A549 treated with CORT108297 at 1 μM for 4 hours (cell line): ENCODE data around the gene FRAT1. TPM values are rescaled to one million over a fixed set of nuclear protein-coding genes. Genes with fewer than 3 reads are reported as not detected.

Experiments
- total RNA-seq: library from RNA; stranded (reverse); fragments of 200-300 nt; extraction: Qiagen RNA extraction; gene quantifications from 5 replicates; pipeline ENCODE4 v1.2.3, GENCODE V29; 2022

FRAT1 gene
- 0.77 to 2.3 TPM (median 1.8 TPM) in 5 replicates for total RNA-seq

GRCh38 chr10:97318772-97319651 is at the start of gene FRAT1:
FRAT1 (plus strand) TSS chr10:97319271; CDS start chr10:97319454, 183 bp downstream.

GRCh38 chr10:97292097-97292861 is 26.8 kb upstream of the FRAT1 start, which contains the start of gene ARHGAP19:
ARHGAP19 (minus strand) TSS chr10:97292637; CDS start chr10:97292627, 10 bp downstream.

GRCh38 chr10:97334370-97335175 is 15.5 kb downstream of the FRAT1 start, which contains the start of gene FRAT2:
FRAT2 (minus strand) TSS chr10:97334729; CDS start chr10:97334572, 157 bp downstream.

Other genes starting within 250 kb of the FRAT1 start
- 0.02 to 0.13 TPM (median 0.05 TPM) in 5 replicates for gene SLIT1, start 133.3 kb upstream of the FRAT1 start, total RNA-seq
- gene ARHGAP19, start 26.6 kb upstream of the FRAT1 start, total RNA-seq, result 4.6 to 6.4 TPM (median 5.1 TPM) in 5 replicates
- gene FRAT2, start 15.5 kb downstream of the FRAT1 start, total RNA-seq, result 5.4 to 8.7 TPM (median 7.7 TPM) in 5 replicates
- 54.9 to 69.0 TPM (median 58.8 TPM) in 5 replicates for gene RRP12, start 82.1 kb downstream of the FRAT1 start, total RNA-seq
- 579 to 644 TPM (median 626 TPM) in 5 replicates for gene PGAM1, start 106.9 kb downstream of the FRAT1 start, total RNA-seq
- gene EXOSC1, start 126.7 kb downstream of the FRAT1 start, total RNA-seq, result 52.6 to 61.6 TPM (median 56.4 TPM) in 5 replicates
- gene ZDHHC16, start 126.9 kb downstream of the FRAT1 start, total RNA-seq, result 44.2 to 53.8 TPM (median 53.5 TPM) in 5 replicates
- 42.0 to 51.0 TPM (median 48.0 TPM) in 5 replicates for gene MMS19, start 179.2 kb downstream of the FRAT1 start, total RNA-seq
- gene UBTD1, start 179.7 kb downstream of the FRAT1 start, total RNA-seq, result 14.9 to 21.2 TPM (median 19.4 TPM) in 5 replicates